Ovary (tissue), 9 donors: ENCODE measurements around the gene TENM3. TPM values are rescaled to one million over a fixed set of nuclear protein-coding genes. Genes with fewer than 3 reads are reported as not detected.

Experiments
- DNase-seq, 5 donors: peaks; one replicate each; pipeline ENCODE4 v3.0.0-alpha.2; 2019 to 2020
- H3K27ac ChIP-seq, 2 donors: fragments of 200-600 bp; one replicate each; pipeline versions ENCODE4 v1.5.1 to v1.8.0; 2019 to 2022
- H3K27me3 ChIP-seq: fragments of 200-600 bp; one replicate; pipeline ENCODE4 v1.8.0; 2022
- H3K36me3 ChIP-seq: fragments of 200-600 bp; sonication (generic); one replicate; pipeline ENCODE4 v1.5.1; 2019
- H3K4me1 ChIP-seq: one replicate; pipeline ENCODE4 v1.8.1; 2013; ENCODE audit warnings: mild to moderate bottlenecking, moderate library complexity; ENCODE audit not compliant: insufficient read depth
- H3K4me3 ChIP-seq: fragments of 200-600 bp; sonication (generic); one replicate; pipeline ENCODE4 v1.5.1; 2017
- H3K9me3 ChIP-seq, 2 donors: fragments of 200-600 bp in 1 of 2; sonication (generic) in 1 of 2; one replicate each; pipeline versions ENCODE4 v1.5.1 to v1.8.1; 2013 to 2019; ENCODE audit warnings: mild to moderate bottlenecking in 1 of 2, moderate library complexity in 1 of 2
- CTCF ChIP-seq, 3 donors: fragments of 450-650 bp in 2 of 3; fragments of 200-600 bp in 1 of 3; IDR thresholded peaks; one replicate each; pipeline versions ENCODE4 v1.5.1 to v1.8.0; 2016 to 2022; ENCODE audit warnings: antibody characterized with exemption in 3 of 3, mild to moderate bottlenecking in 1 of 3
- EP300 ChIP-seq: sonication (generic); formaldehyde crosslinking; IDR thresholded peaks from one replicate; pipeline ENCODE4 v1.6.1; 2017; ENCODE audit warnings: antibody characterized with exemption
- POLR2A ChIP-seq: fragments of 450-650 bp; IDR thresholded peaks from one replicate; pipeline ENCODE4 v1.6.1; 2017; ENCODE audit warnings: antibody characterized with exemption, mild to moderate bottlenecking, moderate library complexity
- WGBS, 3 donors: extraction: QIAGEN DNeasy Blood & Tissue Kit in 1 of 3; methylation state at CpG; one replicate each; pipeline versions ENCODE4 v1.1.5 to v1.1.7; 2013 to 2017; 5-methylcytosine and 5-hydroxymethylcytosine counted together
- intact Hi-C, 4 donors: fragments of 100-400 bp; cut with DNase I; formaldehyde crosslinking; loops; one replicate each; pipeline versions ENCODE4 v1.11.0 to v1.15.1; 2022 to 2023
- polyA plus RNA-seq, 2 donors: library from polyadenylated mRNA; stranded (reverse); fragments of 200-250 nt in 1 of 2; fragments of 350-450 nt in 1 of 2; fragmentation: Illumina TruSeq in 1 of 2; extraction: RNeasy Lipid Tissue Mini Kit (QIAGEN cat#74804) in 1 of 2; gene quantifications; one replicate each; pipeline ENCODE4 v1.2.3, GENCODE V29; 2013 to 2014
- total RNA-seq, 7 donors: library from RNA; depleted of rRNA in 2 of 7; stranded (reverse); fragments of >200 nt in 2 of 7; fragmentation: NEBNext Ultra II Directional in 3 of 7; extraction: Animal tissue kit (Norgen Biotek cat#: 25700) in 3 of 7; gene quantifications; one replicate each; pipeline versions ENCODE4 v1.1.0 to v1.2.4, GENCODE V29; 2016 to 2023
- donor health status: DM: no; HTN: no; CAD: no; lungs with moderate emphysema.
- donor health status: DM: no; HTN: no; CAD: no.
- donor health status: Bipolar disorder and iron deficiency.
- donor health status: DM: yes; HTN: yes; CAD: no.
- donor health status: DM: no; HTN: no; CAD: no.
- donor health status: DM: yes; HTN: yes; CAD: no.

Gene TENM3
- total and polyA plus RNA-seq, 9 donors, result 0.82 to 16.1 (median 5.7) TPM

- Histone ChIP-seq H3K27ac (no peak overlapping the region), H3K36me3 (no peaks in the 10 kb centered on the region), H3K9me3 (no peaks in the 10 kb centered on the region), H3K27me3 (no peaks in the 10 kb centered on the region), H3K4me3 (no peak overlapping the region), H3K4me1 (no peaks in the 10 kb centered on the region)
- DNase-seq, result no peak
- no peak for TF ChIP-seq EP300
- intact Hi-C loops, result no loop called here
- WGBS, 3 donors, result 59 to 68% (median 63%) methylated on average over 7 of the region's 7 CpGs
These were observed 400.8 kb downstream of the TENM3 start for GRCh38 chr4:182643801-182644682.

GRCh38 chr4:182644683-182645050 lies 401.5 kb downstream of the TENM3 start:
- H3K4me1 ChIP-seq, result no peaks in the 10 kb centered on the region
- H3K27ac ChIP-seq, result no peak overlapping the region
- DNase-seq, result no peak
- H3K9me3 ChIP-seq, result no peaks in the 10 kb centered on the region
- no peak overlapping the region for H3K4me3 ChIP-seq
- no peaks in the 10 kb centered on the region for H3K36me3 ChIP-seq
- intact Hi-C loops, result no loop called here
- TF ChIP-seq CTCF (IDR thresholded peaks at IDR 0.05) (no peak), EP300 (no peak)
- no peaks in the 10 kb centered on the region for H3K27me3 ChIP-seq
- WGBS, 3 donors, result 82 to 90% (median 87%) methylated on average over 1 of the region's 1 CpG

- TF ChIP-seq EP300 (no peak), POLR2A (no peak)
- intact Hi-C loops, result no loop called here
- no peak for DNase-seq
- H3K36me3 ChIP-seq, result no peaks in the 10 kb centered on the region
- no peaks in the 10 kb centered on the region for H3K27me3 ChIP-seq
- H3K27ac ChIP-seq, result no peak overlapping the region
- H3K9me3 ChIP-seq, result no peaks in the 10 kb centered on the region
- 85 to 100% (median 95%) methylated on average over 1 of the region's 1 CpG for WGBS, 3 donors
- H3K4me1 ChIP-seq, result no peaks in the 10 kb centered on the region
- H3K4me3 ChIP-seq, result no peak overlapping the region
These were observed 402.3 kb downstream of the TENM3 start for GRCh38 chr4:182645511-182645910.

DNA sequence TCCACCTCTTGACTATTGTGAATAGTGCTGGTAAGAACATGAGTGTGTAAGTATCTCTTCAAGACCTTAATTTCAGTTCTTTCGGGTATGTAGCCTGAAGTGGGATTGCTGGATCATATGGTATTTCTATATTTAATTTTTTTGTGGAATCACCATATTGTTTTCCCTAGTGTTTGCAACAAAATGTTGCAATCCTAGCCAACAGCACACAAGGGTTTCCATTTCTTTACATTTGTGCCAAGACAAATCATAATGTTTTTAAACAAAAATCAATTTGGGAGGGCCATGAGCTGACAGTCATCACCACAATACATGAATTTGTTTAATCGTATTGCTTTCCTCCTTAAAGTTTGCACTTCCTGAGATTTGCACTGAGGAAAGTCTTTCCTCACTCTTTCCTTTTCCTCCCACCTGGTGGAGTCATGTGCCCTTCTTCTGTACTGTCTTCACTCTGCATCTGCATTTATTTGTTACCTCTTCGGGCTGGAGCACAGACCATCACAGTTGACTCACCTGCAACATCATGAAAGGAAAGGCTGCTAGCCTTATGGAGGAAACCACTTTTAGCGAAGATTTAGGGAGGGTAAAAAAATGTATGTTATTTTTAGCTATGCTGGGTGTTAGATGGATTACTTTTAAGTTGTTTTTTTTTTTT lies 404.6 kb downstream of the TENM3 start:
- no peak overlapping the region for H3K4me3 ChIP-seq
- no peaks in the 10 kb centered on the region for H3K27me3 ChIP-seq
- WGBS, 3 donors, result 67 to 90% (median 86%) methylated on average over 4 of the region's 4 CpGs
- no peak for DNase-seq
- no peak overlapping the region for H3K27ac ChIP-seq
- no peaks in the 10 kb centered on the region for H3K9me3 ChIP-seq
- no peaks in the 10 kb centered on the region for H3K36me3 ChIP-seq
- H3K4me1 ChIP-seq, result no peaks in the 10 kb centered on the region
- intact Hi-C loops, result no loop called here
- no peak for TF ChIP-seq POLR2A
- no peak for TF ChIP-seq CTCF (IDR thresholded peaks at IDR 0.05)
- TF ChIP-seq EP300, result no peak

DNA sequence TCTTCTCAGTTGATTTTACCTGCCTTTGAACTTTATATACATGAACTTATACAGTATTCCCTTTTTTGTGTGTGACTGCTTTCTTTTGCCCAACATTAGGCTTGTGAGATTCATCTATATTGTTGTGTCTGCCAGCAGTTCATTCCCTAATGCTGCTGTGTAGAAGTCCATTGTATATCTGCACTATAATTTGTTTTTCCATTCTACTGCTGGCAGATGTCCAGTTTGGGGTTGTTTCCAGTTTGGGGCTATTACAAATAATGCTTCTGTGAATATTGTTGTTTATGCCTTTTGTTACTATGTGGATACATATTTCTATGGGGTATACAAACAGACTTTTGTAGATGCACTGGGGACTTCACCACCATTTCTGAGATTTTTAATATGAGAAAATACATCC lies 405.6 kb downstream of the TENM3 start:
- H3K4me1 ChIP-seq, result no peaks in the 10 kb centered on the region
- H3K4me3 ChIP-seq, result no peak overlapping the region
- TF ChIP-seq POLR2A (no peak), CTCF (IDR thresholded peaks at IDR 0.05) (no peak), EP300 (no peak)
- intact Hi-C loops, result no loop called here
- no peaks in the 10 kb centered on the region for H3K27me3 ChIP-seq
- no peaks in the 10 kb centered on the region for H3K36me3 ChIP-seq
- no peaks in the 10 kb centered on the region for H3K9me3 ChIP-seq
- no peak overlapping the region for H3K27ac ChIP-seq
- no peak for DNase-seq
